Activated CD4-positive, alpha-beta T cell treated with anti-CD3 and anti-CD28 coated beads, Interleukin-10, Interleukin-2, amounts not matched to agents 100 ng/mL and 50 ng/mL, durations not matched to agents 16 hours and 8 hours (primary cell): ENCODE results near the gene CCDC86.

Experiments used
- DNase-seq: peaks from one replicate; pipeline ENCODE4 v3.0.0-alpha.2; 2020

Gene CCDC86

GRCh38 chr11:60854140-60854846 is 12.4 kb downstream of the CCDC86 start:
- no peak for DNase-seq

GRCh38 chr11:60854847-60855725 is 13.2 kb downstream of the CCDC86 start:
- no peak for DNase-seq

GRCh38 chr11:60855726-60856633 is 14.1 kb downstream of the CCDC86 start, which contains the start of gene PTGDR2:
Gene PTGDR2 (minus strand): TSS chr11:60855950. CDS start chr11:60853722, 2,228 bp downstream.
- DNase-seq, result no peak

GRCh38 chr11:60857378-60858232 is 15.7 kb downstream of the CCDC86 start:
- DNase-seq, result no peak

GRCh38 chr11:60858236-60858635 is 16.3 kb downstream of the CCDC86 start:
- no peak for DNase-seq

GRCh38 chr11:60858731-60859464 is 17.0 kb downstream of the CCDC86 start:
- DNase-seq, result no peak

GRCh38 chr11:60859616-60860250 is 17.8 kb downstream of the CCDC86 start:
- no peak for DNase-seq

- no peak for DNase-seq
Observed at GRCh38 chr11:60860943-60861342, 19.0 kb downstream of the CCDC86 start.

GRCh38 chr11:60862171-60862570 is 20.3 kb downstream of the CCDC86 start:
- DNase-seq, result no peak

- DNase-seq, result no peak
Observed at GRCh38 chr11:60863550-60864521, 21.9 kb downstream of the CCDC86 start.

GRCh38 chr11:60864856-60865513 is 23.1 kb downstream of the CCDC86 start:
- no peak for DNase-seq

GRCh38 chr11:60866911-60867870 is 25.3 kb downstream of the CCDC86 start, which contains the start of gene ZP1:
Gene ZP1 (plus strand): TSS chr11:60867542. CDS start chr11:60867562, 20 bp downstream.
- no peak for DNase-seq

GRCh38 chr11:60867871-60868681 is 26.2 kb downstream of the CCDC86 start:
- DNase-seq, result no peak

- DNase-seq, result no peak
Observed at GRCh38 chr11:60868682-60869450, 27.0 kb downstream of the CCDC86 start.

- no peak for DNase-seq
Observed at GRCh38 chr11:60869451-60869825, 27.5 kb downstream of the CCDC86 start.

- DNase-seq, result no peak
Observed at GRCh38 chr11:60870276-60870675, 28.4 kb downstream of the CCDC86 start.
